NCI-H2196 treated with DMSO at 0.1 percent for 48 hours (cell line): ENCODE measurements around the gene LRBA.
"Not testable (repeated sequence)": the region's sequence is repeated elsewhere in the genome, so short reads cannot be mapped to it uniquely, and the experiment has no call there.

ENCODE experiments used
- DNase-seq: peaks from one replicate; lab custom pipeline; 2025; ENCODE audit not compliant: unreplicated experiment; lab: John Stamatoyannopoulos, UW

Gene LRBA

DNA sequence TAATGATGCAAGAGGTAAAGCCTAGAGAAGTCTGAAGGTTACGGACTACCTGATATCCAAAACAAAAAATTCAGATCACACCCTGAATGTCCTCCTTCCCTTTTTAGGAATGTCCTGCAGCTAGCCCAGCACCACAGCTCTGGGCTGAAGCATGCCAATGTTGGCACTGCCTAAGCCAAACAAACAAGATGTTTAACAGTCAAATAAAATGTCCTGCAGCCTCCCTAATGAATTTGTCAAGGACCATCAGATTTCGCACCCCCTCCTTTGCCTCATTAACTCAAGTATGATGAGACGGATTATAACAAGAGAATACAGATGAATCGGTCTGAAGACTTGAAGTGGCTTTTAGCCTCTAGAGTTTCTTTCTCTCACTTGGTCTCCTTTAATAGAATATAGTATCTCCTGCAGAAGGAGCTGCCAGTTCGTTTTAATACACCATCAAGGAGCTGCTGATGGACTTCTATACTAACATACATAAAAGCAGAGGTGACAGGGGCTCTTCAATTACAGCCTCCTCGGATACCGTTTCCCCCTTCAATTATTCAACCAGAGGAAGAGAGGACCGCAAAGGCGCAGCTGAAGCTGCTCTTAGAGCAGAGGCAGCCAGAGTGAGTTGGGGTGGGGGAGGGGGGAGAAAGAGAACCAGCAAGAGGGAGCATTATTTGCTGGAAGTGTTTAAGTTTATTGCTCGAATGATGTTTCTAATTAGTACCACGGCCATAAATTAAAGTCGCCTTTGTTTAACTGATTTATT, 436.2 kb downstream of the LRBA start:
- no peak for DNase-seq

DNA sequence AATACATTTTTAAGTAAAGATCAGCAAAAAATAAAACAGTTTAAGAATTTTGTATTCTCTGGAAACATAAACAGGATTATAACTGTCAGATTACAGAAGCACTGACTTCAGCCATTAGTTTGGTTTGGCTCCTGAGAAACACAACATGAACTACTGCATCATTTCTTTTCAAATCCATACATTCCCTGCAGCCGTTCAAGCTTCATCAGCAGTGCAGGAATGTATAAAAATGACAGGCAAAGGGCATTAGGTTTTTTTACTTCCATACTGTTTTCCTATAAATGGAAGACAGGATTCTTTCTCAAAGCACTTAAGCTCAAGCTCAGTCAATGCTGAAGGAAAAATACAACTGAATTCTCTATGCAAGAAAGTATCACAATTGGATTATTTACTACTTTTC, 437.3 kb downstream of the LRBA start:
- DNase-seq: no peak

DNA sequence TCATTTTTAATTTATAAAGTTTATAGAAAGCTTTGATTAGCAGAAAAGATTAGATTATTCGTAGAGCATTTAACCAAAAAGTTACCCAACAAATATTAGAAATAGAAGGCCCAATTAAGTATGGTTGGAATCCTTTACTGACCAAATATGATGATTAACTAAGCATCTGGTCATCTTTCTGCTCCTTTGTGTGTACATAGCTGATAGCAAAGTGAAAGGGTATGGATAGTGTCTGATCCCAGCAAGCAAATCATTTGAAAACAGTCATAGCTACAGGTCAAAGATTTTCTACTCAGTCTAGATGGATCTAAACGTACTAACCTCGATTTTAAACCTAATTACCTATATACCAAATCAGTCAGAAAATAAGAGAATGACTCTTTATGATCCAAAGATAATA, 440.4 kb downstream of the LRBA start:
- no peak for DNase-seq

DNA sequence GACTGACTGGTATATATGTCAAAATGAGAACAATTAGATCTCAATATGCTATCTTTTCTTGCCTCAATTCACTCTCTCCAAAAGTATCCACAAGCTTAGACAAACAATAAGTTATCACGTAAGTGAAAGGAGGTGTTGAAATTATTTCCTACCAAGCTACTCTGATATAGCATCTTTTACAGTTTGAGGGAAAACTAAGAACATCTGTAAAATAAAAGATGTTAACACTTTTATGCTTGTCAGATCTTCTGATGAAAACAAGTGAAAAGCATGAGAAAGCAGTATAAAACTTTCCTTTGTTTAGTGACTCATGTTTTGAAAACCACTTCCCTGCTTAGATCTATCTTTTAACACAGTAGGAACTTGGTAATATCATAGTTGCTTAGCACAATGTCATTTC, 441.6 kb downstream of the LRBA start:
- no peak for DNase-seq

DNA sequence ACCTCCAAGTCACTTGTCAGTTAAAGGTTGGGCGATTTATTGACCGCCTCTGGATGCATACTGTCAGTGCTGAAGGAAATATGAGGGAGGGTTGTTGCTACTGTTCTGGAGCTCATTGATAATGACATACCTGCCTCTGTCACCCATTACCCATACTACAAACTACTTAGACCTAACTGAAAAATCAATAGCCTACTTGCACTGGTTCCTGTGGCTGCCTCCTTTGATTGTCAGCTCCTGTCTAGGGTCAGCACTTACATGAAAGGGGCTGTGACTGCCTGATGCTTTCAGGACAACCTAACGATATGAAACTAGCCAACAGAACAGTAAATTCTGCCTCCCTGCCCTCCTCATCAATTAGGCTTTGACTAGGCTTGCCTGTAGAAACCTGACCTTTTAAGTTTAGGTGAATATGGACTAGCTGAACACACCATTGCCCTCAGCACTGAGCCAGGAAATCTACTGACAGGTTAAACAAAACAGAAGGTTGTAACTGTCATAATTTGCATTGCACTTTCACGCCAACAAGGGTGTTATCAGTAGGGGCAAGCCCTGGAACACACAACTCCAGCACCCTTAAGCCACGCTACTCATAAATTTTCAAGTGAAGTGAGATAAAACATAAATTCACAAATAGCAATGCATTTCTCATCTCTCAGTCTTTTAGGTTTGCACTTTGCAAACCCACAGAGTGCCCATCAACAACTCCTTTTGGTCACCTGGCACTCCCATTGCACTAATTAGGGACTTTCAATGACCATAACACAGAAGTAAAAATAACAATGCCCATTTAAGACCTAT, 442.2 kb downstream of the LRBA start:
- no peak for DNase-seq

DNA sequence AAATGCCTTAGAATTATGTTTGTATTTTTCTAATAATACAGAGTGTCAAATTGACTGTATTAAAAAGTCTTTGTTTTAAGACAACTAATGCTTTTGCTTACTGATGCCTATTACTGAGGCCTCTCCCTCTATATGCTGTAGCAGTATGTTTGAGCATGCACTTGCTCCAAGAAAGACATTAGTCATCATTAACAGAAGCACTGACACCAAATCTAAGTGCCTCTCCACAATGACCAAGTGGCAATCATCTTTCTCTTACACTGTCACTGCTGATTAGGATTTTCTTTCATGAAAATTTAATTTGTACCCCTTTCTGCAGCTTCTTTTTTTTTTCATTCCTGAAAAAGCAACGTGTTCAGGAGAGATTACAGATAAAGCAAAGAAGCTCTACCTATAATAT, 444.2 kb downstream of the LRBA start:
- DNase-seq: no peak

DNA sequence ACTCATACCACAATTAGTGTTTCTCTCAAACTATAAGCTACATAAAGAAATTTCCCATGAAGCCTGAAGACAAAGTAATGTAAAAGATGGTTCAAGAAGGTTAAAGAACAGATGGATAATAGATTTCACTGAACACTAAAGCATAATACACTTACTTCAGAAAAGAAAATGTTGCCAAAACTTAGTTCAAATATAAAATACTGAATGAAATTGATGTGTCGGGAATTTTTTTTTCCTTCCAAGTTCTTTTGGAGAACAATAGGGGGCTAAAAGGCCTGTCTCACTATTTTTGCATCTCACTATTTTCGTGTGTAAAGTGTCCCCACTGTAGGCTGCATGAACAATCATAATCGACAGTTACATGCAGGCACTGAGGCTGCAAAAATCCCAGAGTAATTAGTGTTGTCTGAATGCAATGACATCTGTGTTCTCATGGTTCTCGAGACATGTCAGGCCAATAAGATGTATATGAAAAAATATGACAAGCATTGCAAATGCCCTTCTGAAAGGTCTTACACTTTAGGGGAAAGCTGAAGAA, 445.0 kb downstream of the LRBA start:
- DNase-seq: no peak

DNA sequence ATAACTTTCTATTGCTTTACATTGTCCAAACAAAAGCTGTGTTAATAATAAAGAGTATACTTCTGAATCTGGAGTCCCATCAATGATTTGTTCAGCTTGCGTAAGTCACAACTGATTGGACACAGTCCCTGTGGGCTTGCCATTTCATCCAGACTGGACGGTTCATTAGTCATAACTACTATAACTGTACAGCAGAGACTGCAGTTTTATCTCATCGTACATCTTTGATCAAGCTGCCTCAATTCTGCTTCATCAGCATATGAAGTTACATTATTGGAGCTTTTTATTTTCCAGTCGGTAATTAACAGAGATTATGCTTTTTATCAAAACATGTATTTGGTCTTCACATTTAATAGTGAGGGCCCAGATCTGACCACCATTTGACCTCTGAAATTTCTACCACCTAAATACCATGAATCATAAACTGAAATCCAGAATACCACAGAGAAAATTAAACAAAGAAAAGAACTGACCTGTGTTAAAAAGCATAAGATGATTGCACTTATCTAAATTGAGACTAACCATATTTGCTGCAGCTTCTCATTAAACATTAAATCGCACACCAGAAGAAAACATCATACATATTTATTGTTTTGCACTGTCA, 445.6 kb downstream of the LRBA start:
- DNase-seq: no peak

DNA sequence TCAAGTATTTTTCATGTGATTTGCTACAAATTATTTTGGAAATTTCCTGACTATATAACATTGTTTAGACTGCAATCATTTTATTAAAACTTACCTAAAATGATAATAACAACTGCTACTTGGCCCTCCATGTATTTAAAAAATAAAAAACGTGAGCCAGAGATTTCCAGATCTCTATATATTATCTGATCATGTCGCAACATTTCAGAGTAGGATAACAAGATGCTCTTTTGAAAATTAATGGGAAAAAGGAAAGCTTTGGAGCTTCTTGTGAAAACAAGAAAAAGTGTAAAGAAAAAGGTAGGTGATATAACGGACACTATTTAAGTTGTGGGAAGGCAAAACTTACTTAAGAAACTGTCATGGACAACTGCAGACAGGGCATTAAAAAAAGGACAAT, 448.0 kb downstream of the LRBA start:
- no peak for DNase-seq

DNA sequence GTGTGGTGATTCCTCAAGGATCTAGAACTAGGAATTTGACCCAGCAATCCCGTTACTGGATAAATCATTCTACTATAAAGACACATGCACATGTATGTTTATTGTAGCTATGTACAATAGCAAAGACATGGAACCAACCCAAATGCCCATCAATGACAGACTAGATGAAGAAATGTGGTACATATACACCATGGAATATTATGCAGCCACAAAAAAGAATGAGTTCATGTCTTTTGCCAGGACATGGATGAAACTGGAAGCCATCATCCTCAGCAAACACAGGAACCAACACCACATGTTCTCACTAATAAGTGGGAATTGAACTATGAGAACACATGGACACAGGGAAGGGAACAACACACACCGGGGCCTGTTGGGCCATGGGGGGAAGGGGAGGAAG, 450.1 kb downstream of the LRBA start:
- not testable (repeated sequence) for DNase-seq

DNA sequence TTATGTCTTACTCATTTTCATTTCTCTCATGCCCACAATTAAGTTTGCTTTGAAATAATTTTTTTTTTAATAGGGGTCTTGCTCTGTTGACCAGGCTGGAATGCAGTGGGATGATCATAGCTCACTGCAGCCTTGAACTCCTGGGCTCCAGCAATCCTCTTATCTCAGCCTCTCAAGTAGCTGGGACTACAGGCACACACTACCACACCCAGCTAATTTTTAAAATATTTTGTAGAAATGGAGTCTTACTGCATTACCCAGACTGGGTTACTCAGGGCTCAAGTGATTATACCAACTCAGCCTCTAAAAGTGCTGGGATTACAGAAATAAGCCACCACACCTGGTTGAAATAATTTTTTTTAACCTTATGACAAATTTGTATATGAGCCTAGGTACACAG, 452.3 kb downstream of the LRBA start:
- no peak for DNase-seq

DNA sequence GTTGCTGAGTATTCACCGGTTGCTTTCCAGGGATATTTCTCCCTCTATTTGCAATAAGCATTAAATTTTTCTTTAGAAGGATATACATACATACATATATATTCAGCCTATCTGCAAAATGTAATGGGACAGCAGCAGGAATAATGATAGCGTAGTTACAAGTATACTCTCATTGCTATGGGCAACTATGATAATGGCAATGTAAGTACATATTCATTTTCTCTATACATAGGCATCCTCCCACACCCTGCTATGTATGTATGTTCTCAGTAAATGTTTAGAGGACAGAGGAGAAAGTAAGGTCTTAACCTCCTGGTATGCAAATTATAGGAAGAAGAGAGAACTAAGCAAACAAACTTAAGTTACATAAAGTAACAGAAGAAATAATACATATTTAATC, 452.8 kb downstream of the LRBA start:
- no peak for DNase-seq

DNA sequence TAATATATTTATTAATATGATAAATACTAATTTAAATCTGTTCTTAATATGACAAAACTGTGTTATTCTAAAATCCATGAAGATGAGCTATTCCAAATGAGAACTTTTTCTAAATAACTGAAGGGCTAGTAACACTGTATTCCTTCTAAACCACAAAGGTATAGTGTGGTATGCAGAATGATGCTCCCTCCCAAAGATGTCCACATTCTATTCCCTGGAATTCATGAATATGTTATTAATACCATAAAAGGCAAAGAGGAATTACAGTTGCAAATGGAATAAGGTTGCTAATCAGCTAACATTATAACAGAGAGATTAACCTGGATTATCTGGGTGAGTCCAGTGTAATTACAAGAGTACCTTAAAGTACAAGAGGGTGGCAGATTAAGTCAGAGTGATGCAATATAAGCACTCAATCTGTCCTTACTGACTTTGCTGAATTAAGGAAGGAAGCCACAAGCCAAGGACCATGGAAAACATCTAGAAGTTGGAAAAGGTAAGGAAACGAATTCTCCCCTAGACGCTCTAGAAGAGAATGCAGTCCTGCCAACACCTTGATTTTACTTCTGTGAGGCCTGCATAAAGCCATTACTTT, 453.8 kb downstream of the LRBA start:
- DNase-seq: no peak

DNA sequence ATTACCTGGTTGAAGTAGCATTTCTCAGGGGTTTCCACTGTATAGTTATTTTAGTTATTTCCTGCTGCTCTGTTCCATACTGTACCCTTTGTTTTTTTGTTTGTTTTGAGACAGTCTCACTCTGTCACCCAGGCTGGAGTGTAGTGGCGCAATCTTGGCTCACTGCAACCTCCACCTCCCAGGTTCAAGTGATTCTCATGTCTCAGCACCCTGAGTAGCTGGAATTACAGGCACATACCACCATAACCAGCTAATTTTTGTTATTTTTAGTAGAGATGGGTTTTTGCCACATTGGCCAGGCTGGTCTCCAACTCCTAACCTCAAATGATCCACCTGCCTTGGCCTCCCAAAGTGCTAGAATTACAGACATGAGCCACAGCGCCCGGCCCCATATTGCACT, 457.3 kb downstream of the LRBA start:
- DNase-seq: not testable (repeated sequence)

DNA sequence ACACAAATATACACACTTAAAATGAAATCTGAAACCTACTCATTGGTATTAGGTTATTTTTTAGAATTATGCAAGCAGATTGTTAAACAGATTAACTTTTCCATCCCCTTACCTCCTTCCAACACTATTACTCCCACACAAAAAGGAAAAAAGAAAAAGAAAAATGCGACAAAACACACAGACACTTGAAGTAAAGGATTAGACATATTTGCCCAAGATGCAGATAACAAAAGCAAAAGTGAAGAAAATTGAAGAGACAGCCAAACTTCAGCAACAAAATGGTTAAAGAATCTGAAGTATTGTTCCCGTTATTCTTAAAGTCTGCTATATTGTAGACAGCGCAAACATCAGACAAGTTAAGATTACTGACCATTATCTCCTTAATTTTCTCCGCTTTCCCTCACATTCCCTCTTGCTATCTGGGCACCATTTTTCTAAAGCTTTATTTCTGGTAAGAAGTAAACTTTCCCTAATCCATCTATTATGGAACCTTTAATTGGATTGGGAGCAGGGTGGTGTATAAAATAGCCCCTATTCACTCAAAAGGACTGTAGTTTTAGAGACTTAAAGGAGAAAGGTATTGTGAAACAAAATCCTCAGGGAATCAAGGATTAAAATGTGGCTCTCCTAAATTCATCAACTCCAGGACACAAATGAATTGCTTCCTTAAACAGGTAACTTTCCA, 467.8 kb downstream of the LRBA start:
- DNase-seq: no peak

DNA sequence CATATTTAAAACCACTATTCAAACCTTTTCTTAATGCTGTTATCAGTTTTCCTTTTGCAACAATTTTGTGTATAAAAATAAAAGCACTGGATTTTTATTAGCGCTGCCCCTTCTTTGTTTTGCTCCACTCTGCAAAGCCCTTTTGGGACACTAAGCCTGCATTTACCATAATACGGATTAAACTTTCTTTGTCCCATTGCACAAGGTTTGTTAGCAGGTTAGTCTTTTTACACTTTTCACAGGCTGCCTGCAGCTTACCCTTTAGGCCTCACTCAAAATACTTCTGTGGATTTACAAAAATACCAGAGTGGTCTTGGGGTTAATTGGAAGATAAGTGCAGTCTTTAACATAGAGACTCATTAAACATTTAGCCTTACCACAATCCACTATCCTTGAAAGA, 468.8 kb downstream of the LRBA start:
- DNase-seq: no peak

DNA sequence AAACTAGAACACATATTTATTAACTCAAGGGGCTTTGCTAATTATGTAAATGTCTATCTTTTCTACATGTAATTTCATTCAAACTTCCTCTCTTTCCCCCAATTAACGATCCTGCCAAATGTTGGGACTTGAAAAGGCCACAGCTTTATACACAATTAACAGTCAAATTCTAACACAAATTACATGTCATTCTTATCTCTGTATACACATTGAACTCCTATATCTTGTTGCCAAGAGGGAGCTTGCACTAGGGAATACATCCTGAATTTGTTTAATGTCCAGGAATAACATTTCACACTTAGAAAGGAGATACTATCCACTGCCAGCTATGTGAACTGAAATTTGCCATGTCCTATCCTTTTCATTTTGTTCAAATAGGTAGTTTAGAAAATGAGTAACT, 472.0 kb downstream of the LRBA start:
- no peak for DNase-seq

DNA sequence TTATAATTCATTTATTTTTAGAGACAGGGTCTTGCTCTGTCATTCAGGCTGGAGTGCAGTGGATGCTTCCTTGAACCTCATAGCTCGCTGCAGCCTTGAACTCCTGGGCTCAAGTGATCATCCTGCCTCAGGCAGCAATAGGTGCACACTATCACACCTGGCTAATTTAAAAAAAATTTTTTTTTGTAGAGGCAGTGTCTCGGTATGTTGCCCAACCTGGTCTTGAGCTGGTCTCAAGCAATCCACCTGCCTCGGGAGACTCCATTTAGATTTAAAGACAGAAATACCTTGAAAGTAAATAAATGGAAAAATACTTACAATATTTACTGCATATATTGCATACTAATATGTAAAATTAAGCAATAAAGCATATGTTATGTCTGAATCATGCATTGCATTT, 473.4 kb downstream of the LRBA start:
- no peak for DNase-seq

DNA sequence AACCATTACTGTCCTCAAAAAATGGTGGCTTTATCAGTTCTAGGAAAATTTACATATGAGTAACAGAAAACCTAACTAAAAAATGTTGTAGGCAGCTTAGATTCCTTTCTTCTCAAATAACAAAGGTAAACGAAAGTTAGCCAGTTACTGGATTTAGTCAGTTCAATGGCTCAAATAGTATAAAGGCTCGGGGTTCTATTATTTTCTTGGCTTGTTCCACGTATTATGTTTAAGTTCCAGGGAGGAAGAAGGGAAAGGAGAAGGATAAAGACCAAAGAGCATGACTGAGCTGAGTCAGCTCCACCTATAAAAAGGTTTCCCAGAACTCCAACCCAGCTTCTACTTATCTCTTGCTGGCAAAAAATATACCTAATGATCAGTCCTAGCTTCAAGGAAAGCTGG, 474.1 kb downstream of the LRBA start:
- DNase-seq: no peak

DNA sequence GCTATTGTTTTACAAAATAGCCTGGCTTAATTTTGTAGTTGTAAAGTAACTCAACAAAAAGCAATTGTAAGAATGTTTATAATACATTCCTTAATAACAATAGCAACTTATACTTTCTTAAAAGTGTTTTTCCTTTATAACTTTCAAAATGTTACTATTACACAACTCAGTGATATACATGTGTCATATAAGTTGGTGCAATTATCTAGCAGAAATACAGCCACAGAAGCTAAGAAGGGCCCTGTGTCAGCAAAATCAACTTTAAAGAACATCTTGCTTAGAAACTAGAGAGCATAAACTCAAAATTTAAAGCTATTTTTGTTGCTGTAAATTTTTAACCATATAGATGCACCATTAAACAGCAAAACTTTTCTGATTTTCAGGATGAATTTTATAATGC, 474.5 kb downstream of the LRBA start:
- DNase-seq: no peak

DNA sequence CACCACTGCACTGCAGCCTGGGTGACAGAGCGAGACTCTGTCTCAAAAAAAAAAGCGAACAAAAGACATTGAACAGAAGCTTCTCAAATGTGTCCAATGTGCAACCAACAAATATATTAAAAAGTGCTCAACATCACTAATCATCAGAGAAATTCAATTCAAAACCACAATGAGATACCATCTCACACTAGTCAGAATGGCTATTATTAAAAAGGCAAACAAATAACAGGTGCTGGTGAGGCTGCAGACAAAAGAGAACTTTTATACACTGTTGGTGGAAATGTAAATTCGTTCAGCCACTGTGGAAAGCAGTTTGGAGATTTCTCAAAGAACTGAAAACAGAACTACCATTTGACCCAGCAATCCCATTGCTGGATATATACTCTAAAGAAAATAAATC, 477.2 kb downstream of the LRBA start:
- not testable (repeated sequence) for DNase-seq
